K562 (cell line): ENCODE results near the gene SMIM45.

Experiments used
- ATAC-seq: fragments of 200-7000 bp; cut with Tn5 transposase; 3 replicates; pipeline ENCODE4 v1.9.1; 2020; ENCODE audit warnings: moderate library complexity
- BruUV-seq: library from RNA; stranded (reverse); fragments of 400-500 nt; replicated peaks from 2 replicates; lab custom pipeline; 2021; lab: Mats Ljungman, UMichigan
- CTCF ChIA-PET: fragments of 300-600 bp; formaldehyde crosslinking; extraction: SDS; loops from one replicate; lab custom pipeline; 2021; ENCODE audit warnings: low intra/inter-chr PET ratio; lab: Yijun Ruan, JAX
- POLR2A ChIA-PET: fragments of 300-600, 350-650 bp; sonication (Branson Sonifier 250); formaldehyde crosslinking; extraction: SDS; loops from one replicate; lab custom pipeline; 2021; ENCODE audit warnings: antibody characterized with exemption, inconsistent platforms; lab: Yijun Ruan, JAX
- DNase-seq, 4 experiments: peaks; one replicate each; pipeline versions ENCODE4 v3.0.0 to v3.0.0-alpha.2; 2011 to 2018; ENCODE audit warnings: low spot score in 3 of 4, mixed read lengths in 3 of 4; ENCODE audit errors: extremely low read depth in 1 of 4
- FAIRE-seq: peaks from 2 replicates; lab custom pipeline; 2011; peaks lifted over from hg19 to GRCh38; lab: Jason Lieb, UNC
- H2AFZ ChIP-seq: 2 replicates; pipeline ENCODE4 v1.6.0; 2011; ENCODE audit warnings: low read depth, low read length, control low read depth, inconsistent platforms
- H3K27ac ChIP-seq: fragments of 200-600 bp; 3 replicates; pipeline ENCODE4 v1.8.0; 2011; ENCODE audit warnings: low read depth, mild to moderate bottlenecking, control low read depth, inconsistent platforms, low read length, moderate library complexity, mixed read lengths; ENCODE audit errors: extremely low read depth
- H3K27me3 ChIP-seq, 2 experiments: fragments of 300-600 bp in 1 of 2; 2 replicates in 1 of 2; 3 replicates in 1 of 2; pipeline versions ENCODE4 v1.6.0 to v1.8.0; 2011; ENCODE audit warnings: inconsistent platforms in 2 of 2, low read length in 2 of 2, mild to moderate bottlenecking in 1 of 2, mixed read lengths in 1 of 2, moderate library complexity in 1 of 2; ENCODE audit not compliant: control insufficient read depth in 2 of 2, insufficient read depth in 2 of 2
- H3K36me3 ChIP-seq: fragments of 300-600 bp; 3 replicates; pipeline ENCODE4 v1.8.0; 2011; ENCODE audit warnings: mild to moderate bottlenecking, low read length, inconsistent platforms; ENCODE audit not compliant: control insufficient read depth, insufficient read depth
- H3K4me1 ChIP-seq, 2 experiments: fragments of 200-600 bp in 1 of 2; replicated peaks in 1 of 2; 2 replicates in 1 of 2; 3 replicates in 1 of 2; pipeline versions ENCODE4 v1.5.1 to v1.8.0; 2011; ENCODE audit warnings: inconsistent platforms in 2 of 2, low read length in 2 of 2, mild to moderate bottlenecking in 1 of 2, mixed read lengths in 1 of 2, moderate library complexity in 1 of 2; ENCODE audit not compliant: control insufficient read depth in 2 of 2, insufficient read depth in 2 of 2
- H3K4me2 ChIP-seq: 2 replicates; pipeline ENCODE4 v1.6.1; 2011; ENCODE audit warnings: low read length, control low read depth, inconsistent platforms, mixed read lengths; ENCODE audit not compliant: insufficient read depth
- H3K4me3 ChIP-seq: fragments of 200-600 bp; sonication (generic), shearing (Covaris generic); 2 replicates; pipeline ENCODE4 v1.5.1; 2016; ENCODE audit warnings: control low read depth, inconsistent platforms
- H3K79me2 ChIP-seq: fragments of 200-600 bp; 3 replicates; pipeline ENCODE4 v1.8.0; 2011; ENCODE audit warnings: low read length, inconsistent platforms; ENCODE audit not compliant: control insufficient read depth, insufficient read depth
- H3K9ac ChIP-seq, 2 experiments: 2 replicates each; pipeline versions ENCODE4 v1.6.0 to v1.6.1; 2011; ENCODE audit warnings: low read depth in 2 of 2, low read length in 2 of 2, control low read depth in 1 of 2, inconsistent platforms in 1 of 2, mild to moderate bottlenecking in 1 of 2, mixed read lengths in 1 of 2; ENCODE audit not compliant: insufficient read depth in 1 of 2
- H3K9me1 ChIP-seq: one replicate; pipeline ENCODE4 v1.6.0; 2011; ENCODE audit warnings: inconsistent platforms, mild to moderate bottlenecking, low read length, moderate library complexity; ENCODE audit not compliant: control insufficient read depth, insufficient read depth
- H3K9me3 ChIP-seq: replicated peaks from 2 replicates; pipeline ENCODE4 v1.5.1; 2011; ENCODE audit warnings: low read depth, low read length, inconsistent platforms; ENCODE audit not compliant: control insufficient read depth, insufficient read depth
- H4K20me1 ChIP-seq: replicated peaks from 2 replicates; pipeline ENCODE4 v1.6.1; 2011; ENCODE audit warnings: low read length, inconsistent platforms, mixed read lengths; ENCODE audit not compliant: control insufficient read depth, insufficient read depth
- POLR2G ChIP-seq: fragments of 200-400 bp; formaldehyde crosslinking; IDR thresholded peaks from 2 replicates; pipeline ENCODE4 v1.6.1; 2017; ENCODE audit warnings: low read depth, mild to moderate bottlenecking, antibody characterized with exemption, low read length, moderate library complexity
- RBFOX2 ChIP-seq: fragments of 200-400 bp; formaldehyde crosslinking; IDR thresholded peaks from 2 replicates; pipeline ENCODE4 v1.6.1; 2017; ENCODE audit warnings: low read depth, mild to moderate bottlenecking, low read length, moderate library complexity
- SREBF1 ChIP-seq: fragments of 150-350 bp; IDR thresholded peaks from 2 replicates; pipeline ENCODE4 v1.6.1; 2014; ENCODE audit warnings: antibody characterized with exemption, low read depth, low read length, borderline replicate concordance
- TCF7L2 ChIP-seq: fragments of 150-350 bp; IDR thresholded peaks from 2 replicates; pipeline ENCODE4 v1.6.1; 2016; ENCODE audit warnings: low read depth, mild to moderate bottlenecking, low read length, moderate library complexity
- TEAD2 ChIP-seq: fragments of 450-650 bp; IDR thresholded peaks from 2 replicates; pipeline ENCODE4 v1.6.1; 2016; ENCODE audit warnings: missing genetic modification characterization, control low read depth, missing compliant biosample characterization
- ZNF239 ChIP-seq: fragments of 250-450 bp; sonication (Bioruptor Pico); IDR thresholded peaks from 2 replicates; pipeline ENCODE4 v1.4.0; 2020; ENCODE audit warnings: mild to moderate bottlenecking
- WGBS: fragments of 100-300 bp; shearing (Covaris generic); methylation state at CpG from one replicate; pipeline ENCODE4 v1.1.6; 2016; ENCODE audit warnings: low coverage, mixed read lengths; ENCODE audit not compliant: insufficient coverage; ENCODE audit errors: missing lambda C conversion rate; 5-methylcytosine and 5-hydroxymethylcytosine counted together
- in situ Hi-C: fragments of 300-500 bp; cut with MboI; formaldehyde crosslinking; loops from 4 replicates; pipeline ENCODE4 v1.15.0; 2018; ENCODE audit warnings: inconsistent platforms, mixed read lengths
- intact Hi-C: fragments of 100-400 bp; cut with micrococcal nuclease; formaldehyde crosslinking; loops from 2 replicates; pipeline ENCODE4 v1.14.2; 2022
- TF ChIP-seq, protein P1 (sequence below), 2 experiments: fragments of 450-650 bp in 1 of 2; IDR thresholded peaks; 2 replicates each; pipeline ENCODE4 v1.6.1; 2011 to 2017; ENCODE audit warnings: low read depth in 2 of 2, antibody characterized with exemption in 1 of 2, borderline replicate concordance in 1 of 2, low read length in 1 of 2, mild to moderate bottlenecking in 1 of 2, mixed read lengths in 1 of 2; ENCODE audit not compliant: control insufficient read depth in 1 of 2

The SMIM45 gene

DNA sequence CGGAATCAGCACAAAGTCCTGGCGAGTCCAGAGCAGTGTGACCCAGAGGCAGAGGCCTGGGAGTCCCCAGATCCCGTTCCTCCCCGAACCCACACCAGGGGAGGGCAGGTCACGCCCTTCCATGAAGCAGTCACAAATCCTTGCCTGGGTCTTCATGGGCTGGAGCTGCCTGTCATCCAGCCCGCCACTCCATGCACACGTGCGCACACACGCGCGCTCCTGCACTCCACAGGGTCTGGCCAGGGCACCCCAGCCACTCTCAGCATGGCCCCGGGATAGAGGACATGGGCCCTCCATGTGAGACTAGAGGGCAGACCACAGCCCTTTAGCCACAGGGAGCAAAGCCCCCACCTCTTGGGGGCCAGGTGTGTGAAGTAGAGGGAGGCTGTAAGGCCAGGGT is 19.6 kb upstream of the SMIM45 start:
- no peak overlapping the region for H3K4me2 ChIP-seq
- no peak for FAIRE-seq
- ChIA-PET POLR2A (interaction anchor here (0.6 kb wide), 1 partner anchor 226 kb away, joined by 3 read pairs; no protein-coding TSS in a partner anchor), CTCF (no interaction called here)
- peaks cover 6 to 61% of the 10 kb centered on the region in 2 experiments; a peak in 4 of 5 replicates for H3K4me1 ChIP-seq
- H3K9me3 ChIP-seq: no peaks in the 10 kb centered on the region
- TF ChIP-seq POLR2G: peak; percentile 70
- no peak for TF ChIP-seq TEAD2 (tag)
- no peak for TF ChIP-seq ZNF239
- TF ChIP-seq RBFOX2: peak; percentile 34; the same call in 1 of the 2 replicates
- H3K79me2 ChIP-seq: no peaks in the 10 kb centered on the region
- intact Hi-C loops (no loop called here), in situ Hi-C loops (no loop called here)
- no peak overlapping the region for H2AFZ ChIP-seq
- peak overlapping the region in 1 of 2 experiments; percentile 71; a peak in 2 of 4 replicates for H3K9ac ChIP-seq
- no TSS peak for BruUV-seq
- H3K36me3 ChIP-seq: peaks cover 14% of the 10 kb centered on the region; the same call in 1 of the 3 replicates
- no peaks in the 10 kb centered on the region for H4K20me1 ChIP-seq
- H3K4me3 ChIP-seq: no peak overlapping the region
- WGBS: 100% methylated on average over 9 of the region's 12 CpGs
- H3K27ac ChIP-seq: no peak overlapping the region
- no peaks in the 10 kb centered on the region for H3K27me3 ChIP-seq
- H3K9me1 ChIP-seq: peaks cover 3% of the 10 kb centered on the region
- no peak for ATAC-seq
- no peak for DNase-seq

DNA sequence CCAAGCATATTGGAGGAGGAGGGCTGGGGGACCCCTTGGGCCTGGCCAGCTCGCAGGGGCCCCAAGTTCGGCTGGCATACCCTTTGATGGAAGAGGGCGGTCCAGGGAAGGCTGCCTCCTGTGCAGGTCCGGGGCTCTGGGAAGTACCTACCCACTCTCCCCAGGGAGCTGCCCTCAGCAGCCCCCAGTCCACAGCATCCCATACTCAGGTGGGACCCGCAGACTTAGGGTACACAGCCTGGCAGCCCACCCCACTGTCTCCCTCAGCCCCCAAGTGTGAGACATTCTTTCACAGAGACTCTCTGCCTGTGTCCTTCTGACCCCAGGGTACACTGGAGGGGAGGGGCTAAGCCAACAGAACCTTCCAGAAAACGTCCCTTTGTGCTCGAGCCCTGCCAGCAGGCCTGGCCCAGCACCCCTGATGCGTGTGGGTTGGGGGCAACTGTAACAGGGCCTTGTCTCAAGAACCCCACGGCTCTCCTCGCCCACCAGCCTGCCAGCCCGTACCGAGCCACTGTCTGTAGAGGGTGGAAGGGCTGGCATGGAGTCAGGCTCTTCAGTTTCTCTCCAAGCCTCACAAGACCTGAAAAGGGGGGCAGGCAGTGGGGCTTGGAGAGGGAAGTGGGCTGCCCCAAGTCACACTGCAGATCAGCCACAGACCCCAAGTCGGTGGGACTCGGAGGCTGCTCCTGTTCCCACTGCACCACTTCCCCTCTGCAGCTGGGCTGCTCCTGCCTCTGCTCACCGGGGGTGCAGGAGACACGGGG is 18.4 kb upstream of the SMIM45 start:
- in situ Hi-C loops: no loop called here
- H3K4me3 ChIP-seq: no peak overlapping the region
- peaks cover 20% of the 10 kb centered on the region; the same call in 2 of the 3 replicates for H3K36me3 ChIP-seq
- H3K9me1 ChIP-seq: peaks cover 3% of the 10 kb centered on the region
- H3K79me2 ChIP-seq: no peaks in the 10 kb centered on the region
- no peak overlapping the region for H3K27ac ChIP-seq
- DNase-seq (no peak), ATAC-seq (no peak), FAIRE-seq (no peak)
- H3K4me2 ChIP-seq: no peak overlapping the region
- ChIA-PET CTCF (no interaction called here), POLR2A (interaction anchor here (1.5 kb wide), 1 partner anchor 8 kb away, joined by 5 read pairs; no protein-coding TSS in a partner anchor)
- peak; percentile 49 for TF ChIP-seq POLR2G
- TF ChIP-seq, protein P1, sequence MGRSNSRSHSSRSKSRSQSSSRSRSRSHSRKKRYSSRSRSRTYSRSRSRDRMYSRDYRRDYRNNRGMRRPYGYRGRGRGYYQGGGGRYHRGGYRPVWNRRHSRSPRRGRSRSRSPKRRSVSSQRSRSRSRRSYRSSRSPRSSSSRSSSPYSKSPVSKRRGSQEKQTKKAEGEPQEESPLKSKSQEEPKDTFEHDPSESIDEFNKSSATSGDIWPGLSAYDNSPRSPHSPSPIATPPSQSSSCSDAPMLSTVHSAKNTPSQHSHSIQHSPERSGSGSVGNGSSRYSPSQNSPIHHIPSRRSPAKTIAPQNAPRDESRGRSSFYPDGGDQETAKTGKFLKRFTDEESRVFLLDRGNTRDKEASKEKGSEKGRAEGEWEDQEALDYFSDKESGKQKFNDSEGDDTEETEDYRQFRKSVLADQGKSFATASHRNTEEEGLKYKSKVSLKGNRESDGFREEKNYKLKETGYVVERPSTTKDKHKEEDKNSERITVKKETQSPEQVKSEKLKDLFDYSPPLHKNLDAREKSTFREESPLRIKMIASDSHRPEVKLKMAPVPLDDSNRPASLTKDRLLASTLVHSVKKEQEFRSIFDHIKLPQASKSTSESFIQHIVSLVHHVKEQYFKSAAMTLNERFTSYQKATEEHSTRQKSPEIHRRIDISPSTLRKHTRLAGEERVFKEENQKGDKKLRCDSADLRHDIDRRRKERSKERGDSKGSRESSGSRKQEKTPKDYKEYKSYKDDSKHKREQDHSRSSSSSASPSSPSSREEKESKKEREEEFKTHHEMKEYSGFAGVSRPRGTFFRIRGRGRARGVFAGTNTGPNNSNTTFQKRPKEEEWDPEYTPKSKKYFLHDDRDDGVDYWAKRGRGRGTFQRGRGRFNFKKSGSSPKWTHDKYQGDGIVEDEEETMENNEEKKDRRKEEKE (IDR thresholded peaks at IDR 0.05; ENCODE audit: borderline replicate concordance in 1 of 2, control insufficient read depth in 1 of 2, low read depth in 2 of 2, low read length in 1 of 2): no peak
- 0 out of 2 replicates have a peak, but pooled peaks have one; percentile 18 for TF ChIP-seq RBFOX2
- TF ChIP-seq SREBF1: no peak
- TF ChIP-seq TCF7L2: no peak
- H3K9me3 ChIP-seq: no peaks in the 10 kb centered on the region
- no peaks in the 10 kb centered on the region for H3K27me3 ChIP-seq
- no peak overlapping the region for H3K9ac ChIP-seq
- 94% methylated on average over 7 of the region's 16 CpGs for WGBS
- H4K20me1 ChIP-seq: no peaks in the 10 kb centered on the region
- H3K4me1 ChIP-seq: peaks cover 2 to 50% of the 10 kb centered on the region in 2 experiments; a peak in 4 of 5 replicates
- intact Hi-C loops: no loop called here
- BruUV-seq: no TSS peak
- H2AFZ ChIP-seq: no peak overlapping the region
